ENCODE data around the gene ULK3.

ULK3 gene

GRCh38 chr15:74822233-74822632 lies 20.7 kb downstream of the ULK3 start:
- DNase-seq (ENCODE audit: low read depth): no peak

GRCh38 chr15:74821790-74822158 lies 21.2 kb downstream of the ULK3 start:
- DNase-seq (ENCODE audit: low read depth): no peak

- no peak for DNase-seq (ENCODE audit: low read depth)
Measured at GRCh38 chr15:74821091-74821789, 21.7 kb downstream of the ULK3 start.

- no peak for DNase-seq (ENCODE audit: low read depth)
Measured at GRCh38 chr15:74820056-74820455, 22.9 kb downstream of the ULK3 start.

- DNase-seq (ENCODE audit: low read depth): no peak
Measured at GRCh38 chr15:74817370-74817737, 25.6 kb downstream of the ULK3 start.

- DNase-seq (ENCODE audit: low read depth): no peak
Measured at GRCh38 chr15:74816624-74817369, 26.2 kb downstream of the ULK3 start.

GRCh38 chr15:74815961-74816360 lies 27.0 kb downstream of the ULK3 start:
- DNase-seq (ENCODE audit: low read depth): no peak

- no peak for DNase-seq (ENCODE audit: low read depth)
Measured at GRCh38 chr15:74815121-74815934, 27.6 kb downstream of the ULK3 start.

GRCh38 chr15:74812533-74812932 lies 30.4 kb downstream of the ULK3 start, which contains the start of gene LMAN1L:
TSS of gene LMAN1L (plus strand) at chr15:74812835. CDS start at chr15:74812855, 20 bp downstream.
- no peak for DNase-seq (ENCODE audit: low read depth)

GRCh38 chr15:74809956-74810355 lies 33.0 kb downstream of the ULK3 start:
- DNase-seq (ENCODE audit: low read depth): no peak

- DNase-seq (ENCODE audit: low read depth): no peak
Measured at GRCh38 chr15:74809242-74809641, 33.7 kb downstream of the ULK3 start.

- no peak for DNase-seq (ENCODE audit: low read depth)
Measured at GRCh38 chr15:74808840-74809229, 34.1 kb downstream of the ULK3 start.

- no peak for DNase-seq (ENCODE audit: low read depth)
Measured at GRCh38 chr15:74808078-74808839, 34.7 kb downstream of the ULK3 start.

GRCh38 chr15:74807282-74807681 lies 35.7 kb downstream of the ULK3 start:
- no peak for DNase-seq (ENCODE audit: low read depth)

GRCh38 chr15:74804935-74805334 lies 38.0 kb downstream of the ULK3 start:
- DNase-seq (ENCODE audit: low read depth): no peak

- DNase-seq (ENCODE audit: low read depth): no peak
Measured at GRCh38 chr15:74802862-74803447, 40.0 kb downstream of the ULK3 start.

GRCh38 chr15:74802290-74802689 lies 40.7 kb downstream of the ULK3 start:
- no peak for DNase-seq (ENCODE audit: low read depth)

GRCh38 chr15:74801311-74801997 lies 41.5 kb downstream of the ULK3 start:
- no peak for DNase-seq (ENCODE audit: low read depth)

- no peak for DNase-seq (ENCODE audit: low read depth)
Measured at GRCh38 chr15:74800559-74801094, 42.3 kb downstream of the ULK3 start.

- peak; percentile 83 for DNase-seq (ENCODE audit: low read depth)
Measured at GRCh38 chr15:74799856-74800558, 42.9 kb downstream of the ULK3 start.
